NCI-H446 treated with DMSO at 0.1 percent for 48 hours (cell line): ENCODE measurements around the gene DGLUCY.
"Not testable (repeated sequence)": the region's sequence is repeated elsewhere in the genome, so short reads cannot be mapped to it uniquely, and the experiment has no call there.

Experiments
- DNase-seq: peaks from one replicate; lab custom pipeline; 2025; lab: John Stamatoyannopoulos, UW

Gene DGLUCY

GRCh38 chr14:91238085-91238484 is 124.2 kb downstream of the DGLUCY start:
- no peak for DNase-seq

GRCh38 chr14:91238661-91239060 is 124.8 kb downstream of the DGLUCY start:
- DNase-seq, result no peak

- no peak for DNase-seq
These were observed 128.0 kb downstream of the DGLUCY start for GRCh38 chr14:91241863-91242262.

- no peak for DNase-seq
These were observed 128.8 kb downstream of the DGLUCY start for GRCh38 chr14:91242635-91243034.

- DNase-seq, result no peak
These were observed 129.2 kb downstream of the DGLUCY start for GRCh38 chr14:91243074-91243471.

- DNase-seq, result peak; percentile 44
These were observed 130.6 kb downstream of the DGLUCY start, which contains the start of gene GPR68 for GRCh38 chr14:91244501-91244901. Gene GPR68 (minus strand): TSS chr14:91244704. CDS start chr14:91235050, 9,654 bp downstream.

- no peak for DNase-seq
These were observed 131.2 kb downstream of the DGLUCY start for GRCh38 chr14:91245029-91245428.

GRCh38 chr14:91245616-91246015 is 131.7 kb downstream of the DGLUCY start:
- DNase-seq, result not testable (repeated sequence)

GRCh38 chr14:91246051-91246852 is 132.4 kb downstream of the DGLUCY start:
- DNase-seq, result peak; percentile 24

- DNase-seq, result peak; percentile 94
These were observed 136.2 kb downstream of the DGLUCY start for GRCh38 chr14:91249841-91250616.

- DNase-seq, result peak; percentile 74
These were observed 137.0 kb downstream of the DGLUCY start for GRCh38 chr14:91250912-91251311.

- DNase-seq, result no peak
These were observed 139.3 kb downstream of the DGLUCY start for GRCh38 chr14:91252871-91253794.

GRCh38 chr14:91253795-91254323 is 140.0 kb downstream of the DGLUCY start:
- no peak for DNase-seq

- DNase-seq, result no peak
These were observed 140.6 kb downstream of the DGLUCY start for GRCh38 chr14:91254461-91254860.

GRCh38 chr14:91255026-91255695 is 141.3 kb downstream of the DGLUCY start:
- DNase-seq, result no peak

GRCh38 chr14:91256661-91257060 is 142.8 kb downstream of the DGLUCY start:
- DNase-seq, result peak; percentile 18

- DNase-seq, result peak; percentile 56
These were observed 143.6 kb downstream of the DGLUCY start for GRCh38 chr14:91257328-91258010.

GRCh38 chr14:91258011-91258618 is 144.2 kb downstream of the DGLUCY start:
- peak; percentile 24 for DNase-seq

GRCh38 chr14:91258876-91259275 is 145.0 kb downstream of the DGLUCY start:
- no peak for DNase-seq

- no peak for DNase-seq
These were observed 147.2 kb downstream of the DGLUCY start for GRCh38 chr14:91261115-91261514.
